Amygdala (tissue), 56 donors: ENCODE results near the gene DHX36.

Experiments used
- DNase-seq, 56 donors: peaks; one replicate each; lab custom pipeline; 2025; lab: John Stamatoyannopoulos, UW

The DHX36 gene, protein sequence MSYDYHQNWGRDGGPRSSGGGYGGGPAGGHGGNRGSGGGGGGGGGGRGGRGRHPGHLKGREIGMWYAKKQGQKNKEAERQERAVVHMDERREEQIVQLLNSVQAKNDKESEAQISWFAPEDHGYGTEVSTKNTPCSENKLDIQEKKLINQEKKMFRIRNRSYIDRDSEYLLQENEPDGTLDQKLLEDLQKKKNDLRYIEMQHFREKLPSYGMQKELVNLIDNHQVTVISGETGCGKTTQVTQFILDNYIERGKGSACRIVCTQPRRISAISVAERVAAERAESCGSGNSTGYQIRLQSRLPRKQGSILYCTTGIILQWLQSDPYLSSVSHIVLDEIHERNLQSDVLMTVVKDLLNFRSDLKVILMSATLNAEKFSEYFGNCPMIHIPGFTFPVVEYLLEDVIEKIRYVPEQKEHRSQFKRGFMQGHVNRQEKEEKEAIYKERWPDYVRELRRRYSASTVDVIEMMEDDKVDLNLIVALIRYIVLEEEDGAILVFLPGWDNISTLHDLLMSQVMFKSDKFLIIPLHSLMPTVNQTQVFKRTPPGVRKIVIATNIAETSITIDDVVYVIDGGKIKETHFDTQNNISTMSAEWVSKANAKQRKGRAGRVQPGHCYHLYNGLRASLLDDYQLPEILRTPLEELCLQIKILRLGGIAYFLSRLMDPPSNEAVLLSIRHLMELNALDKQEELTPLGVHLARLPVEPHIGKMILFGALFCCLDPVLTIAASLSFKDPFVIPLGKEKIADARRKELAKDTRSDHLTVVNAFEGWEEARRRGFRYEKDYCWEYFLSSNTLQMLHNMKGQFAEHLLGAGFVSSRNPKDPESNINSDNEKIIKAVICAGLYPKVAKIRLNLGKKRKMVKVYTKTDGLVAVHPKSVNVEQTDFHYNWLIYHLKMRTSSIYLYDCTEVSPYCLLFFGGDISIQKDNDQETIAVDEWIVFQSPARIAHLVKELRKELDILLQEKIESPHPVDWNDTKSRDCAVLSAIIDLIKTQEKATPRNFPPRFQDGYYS

GRCh38 chr3:154323891-154324738 lies at the start of gene DHX36:
DHX36 (minus strand) TSS chr3:154324487; CDS start chr3:154324416, 71 bp downstream.
- DNase-seq: peak; percentile 49 to 92 (median 79)

DNA sequence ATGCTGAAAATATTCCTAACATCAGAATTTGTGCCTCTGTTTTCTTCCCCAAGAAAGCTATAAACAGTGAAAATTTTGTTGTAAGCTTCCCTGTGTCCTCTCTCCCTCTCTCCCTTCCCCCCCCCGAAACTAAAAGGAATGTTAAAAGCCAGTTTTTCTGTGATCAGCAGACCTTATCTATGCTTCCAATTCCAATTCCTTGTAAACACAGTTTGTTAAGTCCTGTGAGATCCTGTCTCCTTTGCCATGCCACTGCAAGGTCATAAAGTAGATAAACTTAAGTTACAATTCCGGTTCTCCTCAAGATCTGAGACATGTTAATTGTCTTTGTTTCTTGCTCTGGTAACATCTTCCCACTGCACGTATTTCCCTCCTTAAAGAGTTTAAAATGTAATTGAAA lies 42.9 kb upstream of the DHX36 start:
- DNase-seq: no peak

DNA sequence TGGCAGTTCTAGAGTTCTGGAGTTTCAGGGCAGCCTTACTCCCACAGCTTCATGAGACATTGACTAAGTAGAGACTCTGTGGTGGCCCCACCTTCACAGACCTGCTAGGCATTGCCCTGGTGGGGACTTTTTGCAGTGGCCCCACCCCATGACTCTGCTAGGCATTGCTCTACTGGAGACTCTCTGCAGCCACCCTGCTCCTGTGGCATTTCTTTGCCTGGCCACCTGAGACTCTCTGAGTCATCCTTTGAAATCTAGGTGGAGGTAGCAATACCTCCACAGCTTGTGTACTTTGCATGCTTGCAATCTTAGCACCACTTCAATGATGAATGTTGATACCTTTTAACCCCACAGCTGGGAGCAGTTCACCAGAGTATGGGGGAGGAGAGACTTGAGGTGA lies 40.6 kb upstream of the DHX36 start:
- DNase-seq: no peak

- DNase-seq: no peak
Observed at GRCh38 chr3:154361099-154361498, 36.8 kb upstream of the DHX36 start.

GRCh38 chr3:154356009-154356408 lies 31.7 kb upstream of the DHX36 start:
- DNase-seq: no peak

DNA sequence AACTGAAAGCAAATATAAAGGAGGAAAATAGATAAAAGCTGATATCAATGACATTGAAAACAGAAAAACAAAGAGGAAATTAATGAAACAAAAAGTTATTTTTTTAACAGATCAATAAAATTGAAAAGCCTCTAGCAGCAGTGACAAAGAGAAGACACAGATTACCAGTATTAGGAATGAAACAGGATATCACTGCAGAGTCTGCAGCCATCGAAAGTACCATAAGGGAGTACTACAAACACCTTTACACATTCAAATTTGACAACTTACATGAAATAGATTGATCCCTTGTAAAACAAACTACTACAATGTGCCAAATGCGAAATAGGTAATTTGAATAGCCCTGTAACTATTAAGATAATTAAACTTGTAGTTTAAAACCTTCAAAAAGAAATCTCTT lies 24.9 kb upstream of the DHX36 start:
- DNase-seq: no peak

- DNase-seq: no peak
Observed at GRCh38 chr3:154345422-154346122, 21.3 kb upstream of the DHX36 start.

DNA sequence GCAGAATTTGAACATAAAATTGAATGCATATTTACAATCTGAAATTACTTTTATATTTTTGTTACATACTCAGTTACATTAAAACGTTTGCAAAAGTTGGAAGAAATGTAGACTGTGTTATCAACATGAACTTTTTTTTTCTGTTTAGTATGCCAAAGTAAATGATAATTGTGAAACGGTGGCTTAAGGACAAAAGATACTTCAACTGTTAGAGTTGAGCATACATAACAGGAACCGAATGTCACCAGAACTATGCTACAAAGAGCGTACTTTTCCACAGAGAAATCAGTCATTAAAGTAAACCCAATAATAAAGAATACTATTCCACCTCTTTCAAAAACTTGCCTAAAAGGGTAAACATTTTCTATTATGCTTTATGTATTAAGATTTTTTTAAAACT lies 14.3 kb upstream of the DHX36 start:
- DNase-seq: no peak

DNA sequence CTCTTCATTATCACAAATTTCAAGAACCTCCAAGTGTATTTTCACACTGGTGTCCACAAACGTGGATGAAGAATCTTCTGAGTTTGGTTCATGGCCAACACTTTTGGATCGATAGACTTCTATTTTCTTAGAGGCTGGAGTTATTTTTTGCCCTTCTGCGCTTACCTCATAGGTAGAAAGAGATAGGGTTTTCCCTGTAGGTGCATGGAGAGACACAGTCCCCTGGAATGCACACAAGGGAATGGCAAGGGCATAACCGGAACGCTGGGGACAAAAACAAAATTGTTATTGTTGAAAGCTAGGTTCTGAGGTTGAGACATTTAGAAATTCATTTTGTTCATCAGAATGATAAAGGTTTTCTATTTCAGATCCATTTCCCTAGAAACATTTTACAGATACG lies 13.7 kb upstream of the DHX36 start:
- no peak for DNase-seq

DNA sequence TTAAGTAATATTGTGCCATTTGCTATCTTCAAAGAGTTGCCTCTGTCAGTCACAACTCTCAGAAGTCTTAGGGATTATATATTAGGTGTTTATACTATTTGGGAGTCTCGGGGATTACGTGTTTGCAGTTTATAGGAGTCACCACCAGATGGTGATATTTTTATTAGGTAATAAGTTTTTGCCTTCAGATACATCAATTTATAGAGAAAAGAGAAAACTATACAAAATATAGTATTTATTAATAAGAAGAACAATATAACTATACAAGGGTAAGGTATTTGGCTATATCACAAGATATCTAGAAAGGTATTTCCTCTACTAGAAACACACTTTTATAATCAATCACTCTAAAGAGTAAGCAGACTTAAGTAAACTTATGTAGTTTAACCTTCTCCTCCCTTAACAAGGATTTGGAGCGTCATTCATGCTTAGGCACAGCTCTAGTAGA lies 10.7 kb upstream of the DHX36 start:
- no peak for DNase-seq

DNA sequence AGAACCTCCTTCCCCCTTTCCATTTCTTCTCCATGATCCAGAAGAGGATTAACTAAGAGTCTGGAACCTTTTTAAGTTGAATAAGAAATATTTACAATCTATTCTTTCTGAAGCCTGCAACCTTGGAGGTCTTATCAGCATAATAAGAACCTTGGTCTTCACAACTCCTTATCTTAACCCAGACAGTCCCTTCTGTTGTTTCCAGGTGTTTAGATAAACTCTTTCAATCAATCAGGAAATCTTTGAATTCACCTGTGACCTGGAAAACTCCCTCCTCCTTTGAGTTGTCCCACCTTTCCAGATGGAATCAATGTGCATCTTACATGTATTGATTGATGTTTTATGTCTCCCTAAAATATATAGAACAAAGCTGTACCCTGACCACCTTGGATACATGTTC lies 3.6 kb upstream of the DHX36 start:
- no peak for DNase-seq

GRCh38 chr3:154324919-154325318 lies 632 bp upstream of the DHX36 start:
- DNase-seq: no peak

GRCh38 chr3:154316974-154317767 lies 7.1 kb downstream of the DHX36 start:
- DNase-seq: no peak

DNA sequence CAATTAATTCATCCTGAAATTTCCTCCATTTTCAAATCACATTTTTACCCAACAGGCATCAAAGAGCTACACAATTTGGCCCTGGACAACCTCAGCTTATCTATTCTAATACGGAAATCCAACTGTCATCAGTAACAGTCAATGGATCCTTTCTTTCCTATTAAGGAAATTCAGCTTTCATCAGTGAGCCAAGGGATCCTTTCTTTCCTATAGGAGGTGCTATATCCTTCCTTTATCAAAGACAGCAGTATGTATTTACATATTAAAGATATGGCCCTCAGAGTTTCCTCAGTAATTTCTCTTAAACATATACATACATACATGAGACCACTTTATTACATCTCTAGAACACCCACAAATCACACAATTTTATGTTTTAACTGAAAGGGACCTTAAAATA lies 10.1 kb downstream of the DHX36 start:
- DNase-seq: no peak

GRCh38 chr3:154310840-154311239 lies 13.4 kb downstream of the DHX36 start:
- no peak for DNase-seq

- no peak for DNase-seq
Observed at GRCh38 chr3:154307363-154307762, 16.9 kb downstream of the DHX36 start.

- DNase-seq: no peak
Observed at GRCh38 chr3:154304936-154305335, 19.4 kb downstream of the DHX36 start.

DNA sequence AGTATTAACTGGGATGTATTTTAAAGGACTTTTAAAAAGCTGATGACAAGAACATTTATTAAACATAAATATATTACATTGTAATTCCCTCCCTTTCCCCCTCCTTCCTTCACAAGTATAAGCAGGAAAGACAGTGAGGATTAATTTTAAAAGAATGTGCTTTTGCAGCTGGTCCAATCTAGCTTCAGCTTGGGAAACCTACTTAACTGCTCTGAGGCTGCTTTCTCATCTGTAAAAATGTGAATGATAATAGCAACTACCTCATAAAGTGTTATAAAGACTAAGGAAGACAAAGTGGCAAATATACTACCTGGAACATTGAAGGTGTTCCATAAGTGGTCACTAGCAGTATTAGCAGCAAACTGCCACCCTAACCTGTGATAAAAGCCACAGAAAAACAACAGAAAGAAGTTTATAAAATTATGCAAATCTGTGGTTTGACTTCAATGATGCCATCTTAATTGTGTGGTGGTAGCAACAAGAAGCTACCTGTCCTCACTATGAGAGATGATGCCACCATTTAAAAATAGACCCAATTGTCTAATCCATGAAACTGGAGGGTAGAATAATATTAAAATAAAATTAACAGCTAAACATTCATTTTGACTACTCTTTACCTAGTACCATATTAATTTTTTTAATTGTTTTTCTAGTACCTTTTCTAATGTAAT lies 20.0 kb downstream of the DHX36 start:
- no peak for DNase-seq
